Measurements from ENCODE around the gene TARS1. TPM values are rescaled to one million over a fixed set of nuclear protein-coding genes. Genes with fewer than 3 reads are reported as not detected.

TARS1 gene
- total RNA-seq, 1 experiment from 2014 or later: 304 TPM

DNA sequence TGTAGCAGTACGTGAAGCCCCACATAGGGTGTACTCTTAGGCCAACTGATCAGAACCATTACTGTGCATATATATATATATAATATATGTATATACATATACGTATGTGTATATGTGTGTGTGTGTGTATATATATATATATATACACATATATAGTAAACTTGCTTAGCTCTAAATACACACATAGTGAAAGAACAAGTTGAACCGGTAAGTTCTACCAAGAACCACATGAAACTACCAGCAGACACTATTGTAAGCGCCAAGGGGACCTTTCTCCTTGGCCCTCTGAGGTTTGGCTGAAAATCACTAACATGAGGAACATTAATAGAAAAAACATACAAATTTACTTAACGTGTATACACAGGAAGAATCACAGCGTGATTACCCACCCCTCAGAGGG lies 1.8 kb upstream of the TARS1 start (continued):
- TF ChIP-seq, protein P1, sequence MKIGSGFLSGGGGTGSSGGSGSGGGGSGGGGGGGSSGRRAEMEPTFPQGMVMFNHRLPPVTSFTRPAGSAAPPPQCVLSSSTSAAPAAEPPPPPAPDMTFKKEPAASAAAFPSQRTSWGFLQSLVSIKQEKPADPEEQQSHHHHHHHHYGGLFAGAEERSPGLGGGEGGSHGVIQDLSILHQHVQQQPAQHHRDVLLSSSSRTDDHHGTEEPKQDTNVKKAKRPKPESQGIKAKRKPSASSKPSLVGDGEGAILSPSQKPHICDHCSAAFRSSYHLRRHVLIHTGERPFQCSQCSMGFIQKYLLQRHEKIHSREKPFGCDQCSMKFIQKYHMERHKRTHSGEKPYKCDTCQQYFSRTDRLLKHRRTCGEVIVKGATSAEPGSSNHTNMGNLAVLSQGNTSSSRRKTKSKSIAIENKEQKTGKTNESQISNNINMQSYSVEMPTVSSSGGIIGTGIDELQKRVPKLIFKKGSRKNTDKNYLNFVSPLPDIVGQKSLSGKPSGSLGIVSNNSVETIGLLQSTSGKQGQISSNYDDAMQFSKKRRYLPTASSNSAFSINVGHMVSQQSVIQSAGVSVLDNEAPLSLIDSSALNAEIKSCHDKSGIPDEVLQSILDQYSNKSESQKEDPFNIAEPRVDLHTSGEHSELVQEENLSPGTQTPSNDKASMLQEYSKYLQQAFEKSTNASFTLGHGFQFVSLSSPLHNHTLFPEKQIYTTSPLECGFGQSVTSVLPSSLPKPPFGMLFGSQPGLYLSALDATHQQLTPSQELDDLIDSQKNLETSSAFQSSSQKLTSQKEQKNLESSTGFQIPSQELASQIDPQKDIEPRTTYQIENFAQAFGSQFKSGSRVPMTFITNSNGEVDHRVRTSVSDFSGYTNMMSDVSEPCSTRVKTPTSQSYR (CRISPR knock-in tag; IDR thresholded peaks at IDR 0.05): no peak
- no peak for TF ChIP-seq KAT7 (CRISPR knock-in tag; IDR thresholded peaks at IDR 0.05; ENCODE audit: borderline replicate concordance)
- TF ChIP-seq, protein P2, sequence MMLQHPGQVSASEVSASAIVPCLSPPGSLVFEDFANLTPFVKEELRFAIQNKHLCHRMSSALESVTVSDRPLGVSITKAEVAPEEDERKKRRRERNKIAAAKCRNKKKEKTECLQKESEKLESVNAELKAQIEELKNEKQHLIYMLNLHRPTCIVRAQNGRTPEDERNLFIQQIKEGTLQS (CRISPR knock-in tag; conservative IDR thresholded peaks at IDR 0.05): no peak

DNA sequence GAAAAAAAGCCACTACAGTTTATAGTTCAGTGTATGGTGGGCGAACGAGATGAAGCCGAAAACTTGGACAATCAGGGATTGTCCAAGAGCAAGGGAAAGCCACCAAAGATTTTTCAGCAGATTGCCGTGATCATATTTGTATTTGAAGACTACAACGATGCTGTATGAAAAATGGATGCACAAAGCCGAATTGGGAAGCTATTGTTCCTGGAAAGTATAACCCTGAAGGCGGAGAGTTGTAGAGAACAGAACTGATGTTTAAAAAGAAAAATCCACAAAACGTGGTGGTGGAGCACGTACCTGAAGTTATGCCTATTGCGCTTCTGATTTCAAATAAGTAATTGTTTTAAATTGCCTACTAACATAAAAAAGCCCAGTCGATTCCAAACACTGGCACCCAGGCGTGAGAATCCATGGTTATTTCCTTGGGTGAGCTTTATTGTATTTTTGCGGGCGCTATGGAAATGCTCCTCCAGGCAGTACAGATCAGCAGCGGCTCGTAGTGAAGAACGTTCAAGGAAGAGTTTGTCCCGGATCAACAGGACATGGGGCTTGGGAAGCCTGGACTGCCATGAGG lies 772 bp upstream of the TARS1 start:
- ATAC-seq (no peak), DNase-seq (ENCODE audit: low spot score) (no peak)
- Mint-ChIP-seq H3K27me3 (ENCODE audit: low read depth) (no peaks in the 10 kb centered on the region), H3K9me3 (no peaks in the 10 kb centered on the region), H3K4me1 (peaks cover 25% of the 10 kb centered on the region), H3K27ac (no peak overlapping the region), H3K36me3 (peaks cover 10% of the 10 kb centered on the region), H3K4me3 (no peak overlapping the region)
- ChIA-PET POLR2A (interaction anchor here (0.8 to 1.0 kb wide), 2 partner anchors 39 to 491 kb away, joined by 3 to 4 read pairs; no protein-coding TSS in a partner anchor), CTCF (interaction anchor here (0.9 to 1.0 kb wide), 2 partner anchors 149 to 495 kb away, joined by 4 to 5 read pairs; no protein-coding TSS in a partner anchor)
- TF ChIP-seq NFE2L1 (CRISPR knock-in tag; IDR thresholded peaks at IDR 0.05) (no peak), CREM (CRISPR knock-in tag; IDR thresholded peaks at IDR 0.05) (0 out of 2 replicates have a peak, but pooled peaks have one; percentile 5), SMAD3 (CRISPR knock-in tag; IDR thresholded peaks at IDR 0.05; ENCODE audit: borderline replicate concordance) (no peak)

DNA sequence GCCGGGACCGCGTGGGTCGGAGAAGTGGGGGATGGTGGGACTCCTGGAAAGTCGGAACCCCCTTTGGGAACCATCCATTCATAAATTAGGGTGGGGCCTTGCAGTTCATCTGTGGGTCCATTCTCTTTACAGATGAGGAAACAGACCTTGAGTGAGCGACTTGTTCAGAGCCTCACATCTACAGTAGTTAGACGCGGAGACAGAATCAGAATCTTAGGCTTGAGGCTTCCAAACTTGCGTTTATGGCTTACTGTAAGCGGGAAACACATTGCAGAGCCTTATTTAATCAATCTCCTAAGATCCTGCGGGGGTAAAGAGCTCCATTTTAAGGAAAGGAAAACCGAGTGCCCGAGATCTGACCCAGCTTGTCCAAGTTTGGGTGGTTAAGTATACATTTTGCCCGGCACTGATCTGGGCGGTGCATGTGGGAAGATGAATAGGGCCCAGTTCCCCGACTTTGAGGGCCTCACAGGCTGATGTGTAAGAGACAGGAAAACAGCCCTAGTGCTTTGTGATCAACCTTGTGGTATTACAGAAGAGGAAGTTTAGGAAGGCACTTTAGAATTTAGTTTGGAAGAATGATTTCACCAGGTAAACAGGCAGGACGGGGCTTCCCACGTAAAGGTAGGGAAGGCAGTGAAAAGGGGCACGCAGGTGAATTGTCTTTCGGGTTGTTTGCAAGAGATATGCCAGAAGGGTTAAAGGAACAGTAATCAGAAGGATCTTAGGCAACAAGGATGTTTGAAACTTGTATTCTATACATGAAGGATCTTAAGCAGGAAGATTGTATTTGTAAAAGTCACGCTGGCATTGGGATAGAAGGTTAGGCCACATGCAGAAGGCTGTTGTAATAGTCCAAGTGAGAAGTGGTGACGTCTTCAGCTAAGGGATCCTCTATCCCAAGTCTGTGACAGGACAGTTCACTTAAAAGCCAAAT lies 744 bp downstream of the TARS1 start:
- ATAC-seq (peak; percentile 8), DNase-seq (ENCODE audit: low spot score) (no peak)
- H3K4me3 Mint-ChIP-seq: no peak overlapping the region
- TF ChIP-seq, protein P3, sequence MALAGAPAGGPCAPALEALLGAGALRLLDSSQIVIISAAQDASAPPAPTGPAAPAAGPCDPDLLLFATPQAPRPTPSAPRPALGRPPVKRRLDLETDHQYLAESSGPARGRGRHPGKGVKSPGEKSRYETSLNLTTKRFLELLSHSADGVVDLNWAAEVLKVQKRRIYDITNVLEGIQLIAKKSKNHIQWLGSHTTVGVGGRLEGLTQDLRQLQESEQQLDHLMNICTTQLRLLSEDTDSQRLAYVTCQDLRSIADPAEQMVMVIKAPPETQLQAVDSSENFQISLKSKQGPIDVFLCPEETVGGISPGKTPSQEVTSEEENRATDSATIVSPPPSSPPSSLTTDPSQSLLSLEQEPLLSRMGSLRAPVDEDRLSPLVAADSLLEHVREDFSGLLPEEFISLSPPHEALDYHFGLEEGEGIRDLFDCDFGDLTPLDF (CRISPR knock-in tag; IDR thresholded peaks at IDR 0.05): no peak
- TF ChIP-seq ESRRA (CRISPR knock-in tag; IDR thresholded peaks at IDR 0.05; ENCODE audit: borderline replicate concordance) (no peak), ZNF423 (CRISPR knock-in tag; IDR thresholded peaks at IDR 0.05) (peak; percentile 35; the same call in 1 of the 2 replicates)
- CTCF ChIA-PET: interaction anchor here (0.9 to 1.0 kb wide), 2 partner anchors 147 to 494 kb away, joined by 4 to 5 read pairs; no protein-coding TSS in a partner anchor
- no peaks in the 10 kb centered on the region for H3K9me3 Mint-ChIP-seq
- peaks cover 25% of the 10 kb centered on the region for H3K36me3 Mint-ChIP-seq
- H3K27ac Mint-ChIP-seq: no peak overlapping the region
- H3K27me3 Mint-ChIP-seq (ENCODE audit: low read depth): no peaks in the 10 kb centered on the region
- POLR2A ChIA-PET: interaction anchor here (1.0 kb wide), 1 partner anchor 37 kb away, joined by 4 read pairs; no protein-coding TSS in a partner anchor
- H3K4me1 Mint-ChIP-seq: peaks cover 40% of the 10 kb centered on the region

DNA sequence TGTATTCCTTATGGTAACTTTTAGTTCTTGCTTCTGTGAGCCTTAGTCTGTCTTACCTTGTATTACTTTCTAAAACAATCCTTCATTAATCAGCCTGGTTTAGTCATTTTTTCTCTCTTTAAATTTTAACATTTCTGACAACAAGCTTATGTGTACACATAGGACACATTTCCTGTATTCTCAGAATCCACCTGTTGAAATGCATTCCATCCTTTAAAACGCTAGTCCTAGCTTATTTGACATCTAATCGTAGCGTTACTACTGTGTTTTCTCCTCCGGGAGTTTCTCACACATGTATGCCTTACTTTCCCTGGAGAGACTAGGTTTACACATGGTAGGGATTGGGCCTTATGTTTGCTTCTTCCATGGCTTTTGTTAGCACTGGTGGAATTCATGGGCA lies 3.8 kb downstream of the TARS1 start:
- peak overlapping the region; percentile 44 for H3K4me3 Mint-ChIP-seq
- POLR2A ChIA-PET: no interaction called here
- no peak for TF ChIP-seq KAT7 (CRISPR knock-in tag; IDR thresholded peaks at IDR 0.05; ENCODE audit: borderline replicate concordance)
- TF ChIP-seq NR2C2 (CRISPR knock-in tag; IDR thresholded peaks at IDR 0.05): no peak
- TF ChIP-seq FOXJ3 (CRISPR knock-in tag; IDR thresholded peaks at IDR 0.05; ENCODE audit: borderline replicate concordance): no peak
- TF ChIP-seq, protein P4, sequence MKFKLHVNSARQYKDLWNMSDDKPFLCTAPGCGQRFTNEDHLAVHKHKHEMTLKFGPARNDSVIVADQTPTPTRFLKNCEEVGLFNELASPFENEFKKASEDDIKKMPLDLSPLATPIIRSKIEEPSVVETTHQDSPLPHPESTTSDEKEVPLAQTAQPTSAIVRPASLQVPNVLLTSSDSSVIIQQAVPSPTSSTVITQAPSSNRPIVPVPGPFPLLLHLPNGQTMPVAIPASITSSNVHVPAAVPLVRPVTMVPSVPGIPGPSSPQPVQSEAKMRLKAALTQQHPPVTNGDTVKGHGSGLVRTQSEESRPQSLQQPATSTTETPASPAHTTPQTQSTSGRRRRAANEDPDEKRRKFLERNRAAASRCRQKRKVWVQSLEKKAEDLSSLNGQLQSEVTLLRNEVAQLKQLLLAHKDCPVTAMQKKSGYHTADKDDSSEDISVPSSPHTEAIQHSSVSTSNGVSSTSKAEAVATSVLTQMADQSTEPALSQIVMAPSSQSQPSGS (CRISPR knock-in tag; IDR thresholded peaks at IDR 0.05; ENCODE audit: borderline replicate concordance, low read depth): no peak
- no peak for TF ChIP-seq FOXK1 (CRISPR knock-in tag; IDR thresholded peaks at IDR 0.05)
- TF ChIP-seq, protein P5, sequence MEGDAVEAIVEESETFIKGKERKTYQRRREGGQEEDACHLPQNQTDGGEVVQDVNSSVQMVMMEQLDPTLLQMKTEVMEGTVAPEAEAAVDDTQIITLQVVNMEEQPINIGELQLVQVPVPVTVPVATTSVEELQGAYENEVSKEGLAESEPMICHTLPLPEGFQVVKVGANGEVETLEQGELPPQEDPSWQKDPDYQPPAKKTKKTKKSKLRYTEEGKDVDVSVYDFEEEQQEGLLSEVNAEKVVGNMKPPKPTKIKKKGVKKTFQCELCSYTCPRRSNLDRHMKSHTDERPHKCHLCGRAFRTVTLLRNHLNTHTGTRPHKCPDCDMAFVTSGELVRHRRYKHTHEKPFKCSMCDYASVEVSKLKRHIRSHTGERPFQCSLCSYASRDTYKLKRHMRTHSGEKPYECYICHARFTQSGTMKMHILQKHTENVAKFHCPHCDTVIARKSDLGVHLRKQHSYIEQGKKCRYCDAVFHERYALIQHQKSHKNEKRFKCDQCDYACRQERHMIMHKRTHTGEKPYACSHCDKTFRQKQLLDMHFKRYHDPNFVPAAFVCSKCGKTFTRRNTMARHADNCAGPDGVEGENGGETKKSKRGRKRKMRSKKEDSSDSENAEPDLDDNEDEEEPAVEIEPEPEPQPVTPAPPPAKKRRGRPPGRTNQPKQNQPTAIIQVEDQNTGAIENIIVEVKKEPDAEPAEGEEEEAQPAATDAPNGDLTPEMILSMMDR (IDR thresholded peaks at IDR 0.05): no peak
- TF ChIP-seq IRF2 (CRISPR knock-in tag; IDR thresholded peaks at IDR 0.05; ENCODE audit: borderline replicate concordance, low read depth): no peak
- peak overlapping the region; percentile 85 for H3K27ac Mint-ChIP-seq
- H3K9me3 Mint-ChIP-seq: no peaks in the 10 kb centered on the region
- DNase-seq (ENCODE audit: low spot score): no peak
- H3K4me1 Mint-ChIP-seq: peaks cover 63% of the 10 kb centered on the region
- ATAC-seq: no peak
- no peaks in the 10 kb centered on the region for H3K27me3 Mint-ChIP-seq (ENCODE audit: low read depth)
- CTCF ChIA-PET: no interaction called here
- H3K36me3 Mint-ChIP-seq: peaks cover 47% of the 10 kb centered on the region

Data from WTC11 (cell line).